ENCODE measurements around the gene SLC6A4. TPM values are rescaled to one million over a fixed set of nuclear protein-coding genes. Genes with fewer than 3 reads are reported as not detected.

The SLC6A4 gene
- total and polyA plus RNA-seq, 2 donors (not counting 3 experiments of a cell fraction or from before 2014, with no cell fraction given), result 0.25 TPM; not detected in 1

DNA sequence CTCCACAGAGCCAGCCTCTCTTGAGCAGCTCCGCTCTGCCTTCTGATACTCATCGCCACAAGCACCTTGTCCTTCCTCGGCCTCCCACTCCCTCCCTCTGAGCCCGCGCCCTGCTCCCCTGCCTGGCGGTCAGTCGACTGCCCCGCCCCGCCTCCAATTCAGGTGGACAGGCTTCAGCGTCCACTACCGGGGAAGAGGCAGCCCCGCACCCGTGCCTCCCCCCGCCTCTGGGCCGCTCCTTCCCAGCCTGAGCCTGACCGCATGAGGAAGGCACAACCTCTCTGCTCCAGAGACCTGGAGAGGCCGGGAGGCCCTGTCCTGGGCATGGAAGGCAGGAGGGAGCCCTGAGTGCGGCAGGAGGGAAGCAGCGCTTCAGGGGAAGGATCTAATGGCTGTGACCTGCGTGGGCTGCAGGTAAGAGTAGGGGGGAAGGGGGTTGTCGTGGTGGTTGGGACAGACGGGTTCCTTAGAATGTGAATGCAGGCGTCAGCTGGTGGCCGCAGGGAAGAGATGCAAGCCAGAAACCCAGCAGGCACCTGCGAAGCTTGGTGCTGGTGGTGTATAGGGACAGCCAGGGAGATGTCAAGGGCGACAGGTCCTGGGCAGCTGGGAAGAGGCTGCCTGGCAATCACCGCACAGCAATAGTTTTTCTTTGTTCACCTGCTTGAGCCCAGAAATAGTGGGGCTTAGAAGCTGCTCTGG, 3.0 kb upstream of the SLC6A4 start:
- H3K4me1 ChIP-seq (ENCODE audit: control insufficient read depth, extremely low read depth, insufficient read depth, low read length), result peaks cover 8% of the 10 kb centered on the region
- dilution Hi-C loops (cut with MboI; ENCODE audit: extremely low pct_ligation_motif_present, low sequenced_read_pairs), result no loop called here
- H2AFZ ChIP-seq (ENCODE audit: low read depth, low read length), result no peak overlapping the region
- no peak overlapping the region for H3K4me2 ChIP-seq (ENCODE audit: insufficient read depth, low read length)
- H3K27me3 ChIP-seq (ENCODE audit: control insufficient read depth in 2 of 2, insufficient read depth in 2 of 2, low read length in 2 of 2), result peaks cover 39 to 46% of the 10 kb centered on the region in 2 experiments
- CTCF ChIA-PET, result interaction anchor here (1.0 to 5.2 kb wide), 4 partner anchors 10 to 113 kb away, joined by 4 to 73 read pairs (median 6); no protein-coding TSS in a partner anchor
- H3K36me3 ChIP-seq (ENCODE audit: control insufficient read depth in 2 of 2, extremely low read depth in 1 of 2, insufficient read depth in 2 of 2, low read length in 2 of 2), result no peaks in the 10 kb centered on the region
- H3K9me3 ChIP-seq (replicated peaks; ENCODE audit: control insufficient read depth, insufficient read depth, low read length), result no peaks in the 10 kb centered on the region
- no peaks in the 10 kb centered on the region for H3K9me1 ChIP-seq (replicated peaks; ENCODE audit: control insufficient read depth, extremely low read depth, insufficient read depth, low read length)
- H3K79me2 ChIP-seq (ENCODE audit: control insufficient read depth, insufficient read depth, low read length), result no peaks in the 10 kb centered on the region
- H3K4me3 ChIP-seq (replicated peaks in 1 of 3; ENCODE audit: insufficient read depth in 1 of 3, low read depth in 1 of 3, low read length in 3 of 3), result no peak overlapping the region
- TF ChIP-seq GATA2 (IDR thresholded peaks at IDR 0.05; ENCODE audit: insufficient read depth, insufficient read length, low read depth, low read length) (no peak), EZH2 (IDR thresholded peaks at IDR 0.05; ENCODE audit: borderline replicate concordance, low read depth, low read length, severe bottlenecking) (no peak), POLR2AphosphoS5 (IDR thresholded peaks at IDR 0.05; ENCODE audit: insufficient read depth, low read depth, low read length) (no peak)
- no peak overlapping the region for H3K9ac ChIP-seq (replicated peaks; ENCODE audit: extremely low read depth, insufficient read depth, low read length)
- POLR2A ChIA-PET, result no interaction called here
- no TSS peak for BruUV-seq (replicated peaks)
- FAIRE-seq, result no peak
- no peaks in the 10 kb centered on the region for H4K20me1 ChIP-seq (replicated peaks; ENCODE audit: control insufficient read depth, extremely low read depth, insufficient read depth, low read length)
- intact Hi-C loops (cut with micrococcal nuclease), result loop anchor here (5.0 kb wide), 1 partner anchor 111 kb away; no protein-coding TSS in a partner anchor
- DNase-seq (ENCODE audit: low read depth, low spot score), result no peak
- no peak overlapping the region for H3K27ac ChIP-seq (ENCODE audit: insufficient read depth, low read depth, low read length)

DNA sequence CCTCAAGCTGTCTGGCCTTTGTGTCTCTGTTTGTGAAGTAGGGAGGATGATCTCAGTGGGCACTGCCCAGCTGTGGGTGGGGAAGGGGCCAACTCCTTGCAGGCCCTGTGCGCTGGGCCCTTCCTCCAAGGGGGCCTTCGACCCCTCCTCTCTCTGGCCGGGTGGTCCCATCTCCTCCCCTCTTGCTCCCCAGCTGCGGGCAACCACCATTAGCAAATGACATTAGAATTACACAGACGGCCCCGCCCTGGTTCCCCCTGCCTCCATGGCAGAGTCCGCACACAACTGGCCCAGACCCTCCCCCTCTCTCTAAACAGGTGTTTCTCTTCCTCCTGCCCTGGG, 2.5 kb upstream of the SLC6A4 start:
- H3K9me1 ChIP-seq (replicated peaks; ENCODE audit: control insufficient read depth, extremely low read depth, insufficient read depth, low read length), result no peaks in the 10 kb centered on the region
- no peaks in the 10 kb centered on the region for H3K9me3 ChIP-seq (replicated peaks; ENCODE audit: control insufficient read depth, insufficient read depth, low read length)
- H3K27ac ChIP-seq (ENCODE audit: insufficient read depth, low read depth, low read length), result no peak overlapping the region
- no peak overlapping the region for H3K9ac ChIP-seq (replicated peaks; ENCODE audit: extremely low read depth, insufficient read depth, low read length)
- DNase-seq (ENCODE audit: low read depth, low spot score) (no peak), FAIRE-seq (no peak)
- H3K27me3 ChIP-seq (ENCODE audit: control insufficient read depth in 2 of 2, insufficient read depth in 2 of 2, low read length in 2 of 2), result peaks cover 45 to 46% of the 10 kb centered on the region in 2 experiments
- TF ChIP-seq GATA2 (IDR thresholded peaks at IDR 0.05; ENCODE audit: insufficient read depth, insufficient read length, low read depth, low read length) (no peak), POLR2A (IDR thresholded peaks at IDR 0.05; ENCODE audit: low read depth, low read length) (no peak), MYC (IDR thresholded peaks at IDR 0.05; ENCODE audit: low read depth, low read length) (no peak), JUN (IDR thresholded peaks at IDR 0.05; ENCODE audit: borderline replicate concordance, insufficient read depth, insufficient read length, low read depth) (no peak), EZH2 (IDR thresholded peaks at IDR 0.05; ENCODE audit: borderline replicate concordance, low read depth, low read length, severe bottlenecking) (no peak), FOS (IDR thresholded peaks at IDR 0.05; ENCODE audit: borderline replicate concordance, insufficient read depth, low read length) (no peak)
- TF ChIP-seq, protein P1, sequence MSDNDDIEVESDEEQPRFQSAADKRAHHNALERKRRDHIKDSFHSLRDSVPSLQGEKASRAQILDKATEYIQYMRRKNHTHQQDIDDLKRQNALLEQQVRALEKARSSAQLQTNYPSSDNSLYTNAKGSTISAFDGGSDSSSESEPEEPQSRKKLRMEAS (IDR thresholded peaks at IDR 0.05; ENCODE audit: insufficient read depth, insufficient read length), result no peak
- TF ChIP-seq, protein P2, sequence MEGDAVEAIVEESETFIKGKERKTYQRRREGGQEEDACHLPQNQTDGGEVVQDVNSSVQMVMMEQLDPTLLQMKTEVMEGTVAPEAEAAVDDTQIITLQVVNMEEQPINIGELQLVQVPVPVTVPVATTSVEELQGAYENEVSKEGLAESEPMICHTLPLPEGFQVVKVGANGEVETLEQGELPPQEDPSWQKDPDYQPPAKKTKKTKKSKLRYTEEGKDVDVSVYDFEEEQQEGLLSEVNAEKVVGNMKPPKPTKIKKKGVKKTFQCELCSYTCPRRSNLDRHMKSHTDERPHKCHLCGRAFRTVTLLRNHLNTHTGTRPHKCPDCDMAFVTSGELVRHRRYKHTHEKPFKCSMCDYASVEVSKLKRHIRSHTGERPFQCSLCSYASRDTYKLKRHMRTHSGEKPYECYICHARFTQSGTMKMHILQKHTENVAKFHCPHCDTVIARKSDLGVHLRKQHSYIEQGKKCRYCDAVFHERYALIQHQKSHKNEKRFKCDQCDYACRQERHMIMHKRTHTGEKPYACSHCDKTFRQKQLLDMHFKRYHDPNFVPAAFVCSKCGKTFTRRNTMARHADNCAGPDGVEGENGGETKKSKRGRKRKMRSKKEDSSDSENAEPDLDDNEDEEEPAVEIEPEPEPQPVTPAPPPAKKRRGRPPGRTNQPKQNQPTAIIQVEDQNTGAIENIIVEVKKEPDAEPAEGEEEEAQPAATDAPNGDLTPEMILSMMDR (IDR thresholded peaks at IDR 0.05; ENCODE audit: extremely low read depth in 1 of 2, insufficient read depth in 1 of 2, low read depth in 1 of 2, low read length in 2 of 2), result no peak
- H2AFZ ChIP-seq (ENCODE audit: low read depth, low read length), result no peak overlapping the region
- H3K36me3 ChIP-seq (ENCODE audit: control insufficient read depth in 2 of 2, extremely low read depth in 1 of 2, insufficient read depth in 2 of 2, low read length in 2 of 2), result no peaks in the 10 kb centered on the region
- H3K4me1 ChIP-seq (ENCODE audit: control insufficient read depth, extremely low read depth, insufficient read depth, low read length), result peaks cover 8% of the 10 kb centered on the region
- dilution Hi-C loops (cut with MboI; ENCODE audit: extremely low pct_ligation_motif_present, low sequenced_read_pairs) (no loop called here), intact Hi-C loops (cut with micrococcal nuclease) (loop anchor here (5.0 kb wide), 1 partner anchor 111 kb away; no protein-coding TSS in a partner anchor)
- no peak overlapping the region for H3K4me3 ChIP-seq (replicated peaks in 1 of 3; ENCODE audit: insufficient read depth in 1 of 3, low read depth in 1 of 3, low read length in 3 of 3)
- no peak overlapping the region for H3K4me2 ChIP-seq (ENCODE audit: insufficient read depth, low read length)
- no peaks in the 10 kb centered on the region for H3K79me2 ChIP-seq (ENCODE audit: control insufficient read depth, insufficient read depth, low read length)
- POLR2A ChIA-PET, result no interaction called here
- BruUV-seq (replicated peaks), result no TSS peak
- CTCF ChIA-PET, result interaction anchor here (1.9 to 5.2 kb wide), 3 partner anchors 9 to 113 kb away, joined by 5 to 73 read pairs (median 8); no protein-coding TSS in a partner anchor
- no peaks in the 10 kb centered on the region for H4K20me1 ChIP-seq (replicated peaks; ENCODE audit: control insufficient read depth, extremely low read depth, insufficient read depth, low read length)
